ENCODE measurements around the gene CCNE1.

Gene CCNE1

GRCh38 chr19:29831686-29832085 lies 19.9 kb downstream of the CCNE1 start:
- no peak overlapping the region for H3K4me3 ChIP-seq (ENCODE audit: low read length)
- H3K36me3 ChIP-seq (ENCODE audit: control insufficient read depth, insufficient read depth, low read length): no peaks in the 10 kb centered on the region
- H3K9ac ChIP-seq (ENCODE audit: low read length): no peak overlapping the region
- no peaks in the 10 kb centered on the region for H3K9me3 ChIP-seq (ENCODE audit: control insufficient read depth, low read length)
- H3K4me1 ChIP-seq (ENCODE audit: control insufficient read depth, insufficient read depth, low read length): no peaks in the 10 kb centered on the region
- no peaks in the 10 kb centered on the region for H3K27me3 ChIP-seq (ENCODE audit: control insufficient read depth, insufficient read depth, low read length)

GRCh38 chr19:29832801-29833200 lies 21.0 kb downstream of the CCNE1 start:
- Histone ChIP-seq H3K4me1 (ENCODE audit: control insufficient read depth, insufficient read depth, low read length) (no peaks in the 10 kb centered on the region), H3K9me3 (ENCODE audit: control insufficient read depth, low read length) (no peaks in the 10 kb centered on the region), H3K4me3 (ENCODE audit: low read length) (no peak overlapping the region), H3K9ac (ENCODE audit: low read length) (no peak overlapping the region), H3K36me3 (ENCODE audit: control insufficient read depth, insufficient read depth, low read length) (no peaks in the 10 kb centered on the region), H3K27me3 (ENCODE audit: control insufficient read depth, insufficient read depth, low read length) (no peaks in the 10 kb centered on the region)

- no peak overlapping the region for H3K4me3 ChIP-seq (ENCODE audit: low read length)
- H3K4me1 ChIP-seq (ENCODE audit: control insufficient read depth, insufficient read depth, low read length): no peaks in the 10 kb centered on the region
- H3K9ac ChIP-seq (ENCODE audit: low read length): no peak overlapping the region
- no peaks in the 10 kb centered on the region for H3K27me3 ChIP-seq (ENCODE audit: control insufficient read depth, insufficient read depth, low read length)
- H3K9me3 ChIP-seq (ENCODE audit: control insufficient read depth, low read length): no peaks in the 10 kb centered on the region
- H3K36me3 ChIP-seq (ENCODE audit: control insufficient read depth, insufficient read depth, low read length): no peaks in the 10 kb centered on the region
Observed at GRCh38 chr19:29833614-29834261, 21.9 kb downstream of the CCNE1 start.

- Histone ChIP-seq H3K9me3 (ENCODE audit: control insufficient read depth, low read length) (no peaks in the 10 kb centered on the region), H3K27me3 (ENCODE audit: control insufficient read depth, insufficient read depth, low read length) (no peaks in the 10 kb centered on the region)
Observed at GRCh38 chr19:29834991-29835846, 23.4 kb downstream of the CCNE1 start.

GRCh38 chr19:29836409-29836825 lies 24.6 kb downstream of the CCNE1 start:
- H3K9me3 ChIP-seq (ENCODE audit: control insufficient read depth, low read length): no peaks in the 10 kb centered on the region
- no peaks in the 10 kb centered on the region for H3K4me1 ChIP-seq (ENCODE audit: control insufficient read depth, insufficient read depth, low read length)
- H3K9ac ChIP-seq (ENCODE audit: low read length): no peak overlapping the region
- H3K36me3 ChIP-seq (ENCODE audit: control insufficient read depth, insufficient read depth, low read length): no peaks in the 10 kb centered on the region
- H3K4me3 ChIP-seq (ENCODE audit: low read length): no peak overlapping the region
- H3K27me3 ChIP-seq (ENCODE audit: control insufficient read depth, insufficient read depth, low read length): no peaks in the 10 kb centered on the region

More at GRCh38 chr19:29834991-29835846, 23.4 kb downstream of the CCNE1 start:
- no peak overlapping the region for H3K9ac ChIP-seq (ENCODE audit: low read length)
- H3K4me1 ChIP-seq (ENCODE audit: control insufficient read depth, insufficient read depth, low read length): no peaks in the 10 kb centered on the region
- H3K4me3 ChIP-seq (ENCODE audit: low read length): no peak overlapping the region
- H3K36me3 ChIP-seq (ENCODE audit: control insufficient read depth, insufficient read depth, low read length): no peaks in the 10 kb centered on the region

DNA sequence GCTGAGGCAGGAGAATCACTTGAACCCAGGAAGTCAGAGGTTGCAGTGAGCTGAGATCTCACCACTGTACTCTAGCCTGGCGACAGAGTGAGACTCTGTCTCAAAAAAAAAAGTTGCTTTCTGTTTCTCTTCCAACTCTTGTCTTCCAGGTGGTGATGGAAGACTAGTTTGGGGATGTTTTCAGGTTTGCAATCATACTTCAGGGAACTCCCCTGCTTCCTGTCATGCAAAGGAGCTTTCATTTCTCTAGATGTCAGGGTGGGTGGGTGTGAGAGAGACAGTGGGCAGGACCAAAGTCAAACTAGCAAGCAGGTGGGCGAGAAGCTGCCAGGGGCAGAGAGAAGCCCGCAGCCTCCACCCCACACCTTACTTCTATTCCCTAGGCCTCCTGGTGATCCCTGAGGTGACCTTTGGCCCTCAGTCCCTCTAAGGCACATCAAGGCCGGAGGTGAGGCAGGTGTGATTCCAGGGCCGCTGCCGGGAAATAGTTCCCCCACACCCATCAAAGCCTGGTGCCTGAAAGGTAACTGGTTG lies 25.7 kb downstream of the CCNE1 start:
- H3K4me1 ChIP-seq (ENCODE audit: control insufficient read depth, insufficient read depth, low read length): no peaks in the 10 kb centered on the region
- no peak overlapping the region for H3K9ac ChIP-seq (ENCODE audit: low read length)
- H3K27me3 ChIP-seq (ENCODE audit: control insufficient read depth, insufficient read depth, low read length): no peaks in the 10 kb centered on the region
- H3K36me3 ChIP-seq (ENCODE audit: control insufficient read depth, insufficient read depth, low read length): no peaks in the 10 kb centered on the region
- H3K9me3 ChIP-seq (ENCODE audit: control insufficient read depth, low read length): no peaks in the 10 kb centered on the region
- no peak overlapping the region for H3K4me3 ChIP-seq (ENCODE audit: low read length)

GRCh38 chr19:29837996-29838395 lies 26.2 kb downstream of the CCNE1 start:
- H3K4me3 ChIP-seq (ENCODE audit: low read length): no peak overlapping the region

DNA sequence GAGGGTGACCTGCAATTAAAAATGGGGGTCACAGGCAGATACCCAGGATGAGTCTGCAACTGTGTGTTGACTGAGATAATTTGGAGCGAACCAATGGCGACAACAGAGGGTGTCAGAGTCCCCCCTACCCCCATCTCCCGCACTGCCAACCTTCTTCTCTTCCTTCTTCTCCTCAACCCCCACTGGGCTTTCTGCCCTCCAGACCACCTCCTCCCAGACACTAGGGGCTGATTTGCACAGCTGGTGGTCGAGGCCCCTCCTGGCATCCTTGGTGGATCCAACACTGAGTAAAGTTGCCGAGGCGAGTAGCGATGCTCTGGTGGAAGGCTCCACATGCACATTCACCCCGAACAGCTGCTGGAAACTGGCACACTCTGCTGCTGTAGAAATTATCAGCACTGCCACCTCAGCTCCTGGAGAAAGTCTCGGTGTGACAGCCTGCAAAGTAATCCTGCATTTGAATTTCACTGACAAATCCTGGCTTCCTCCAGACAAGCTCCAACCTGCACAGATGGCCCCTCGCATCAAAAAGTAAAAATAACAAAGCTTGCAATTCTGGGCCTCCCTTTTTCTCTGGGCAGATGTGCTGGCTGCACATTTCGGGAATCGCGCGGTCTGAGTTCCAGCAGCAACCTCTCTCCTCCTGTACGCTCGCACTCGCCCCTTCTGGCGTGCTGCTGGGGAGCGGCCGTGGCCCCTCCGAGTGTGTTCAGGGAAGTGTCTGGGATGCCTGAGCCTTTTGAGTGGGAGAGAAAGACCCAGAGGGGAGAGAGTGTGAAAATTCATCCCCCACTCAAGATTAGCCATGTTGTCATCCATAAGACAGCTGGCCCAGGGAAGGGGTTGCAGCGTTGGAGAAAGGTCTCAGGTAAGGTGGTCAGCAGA lies 28.5 kb downstream of the CCNE1 start:
- Histone ChIP-seq H3K9me3 (ENCODE audit: control insufficient read depth, low read length) (no peaks in the 10 kb centered on the region), H3K4me1 (ENCODE audit: control insufficient read depth, insufficient read depth, low read length) (peaks cover 14% of the 10 kb centered on the region), H3K9ac (ENCODE audit: low read length) (no peak overlapping the region), H3K36me3 (ENCODE audit: control insufficient read depth, insufficient read depth, low read length) (no peaks in the 10 kb centered on the region), H3K27me3 (ENCODE audit: control insufficient read depth, insufficient read depth, low read length) (peaks cover 9% of the 10 kb centered on the region), H3K4me3 (ENCODE audit: low read length) (no peak overlapping the region)

More at GRCh38 chr19:29837996-29838395, 26.2 kb downstream of the CCNE1 start:
- Histone ChIP-seq H3K36me3 (ENCODE audit: control insufficient read depth, insufficient read depth, low read length) (no peaks in the 10 kb centered on the region), H3K27me3 (ENCODE audit: control insufficient read depth, insufficient read depth, low read length) (peaks cover 2% of the 10 kb centered on the region), H3K9me3 (ENCODE audit: control insufficient read depth, low read length) (no peaks in the 10 kb centered on the region), H3K4me1 (ENCODE audit: control insufficient read depth, insufficient read depth, low read length) (peaks cover 3% of the 10 kb centered on the region), H3K9ac (ENCODE audit: low read length) (no peak overlapping the region)

DNA sequence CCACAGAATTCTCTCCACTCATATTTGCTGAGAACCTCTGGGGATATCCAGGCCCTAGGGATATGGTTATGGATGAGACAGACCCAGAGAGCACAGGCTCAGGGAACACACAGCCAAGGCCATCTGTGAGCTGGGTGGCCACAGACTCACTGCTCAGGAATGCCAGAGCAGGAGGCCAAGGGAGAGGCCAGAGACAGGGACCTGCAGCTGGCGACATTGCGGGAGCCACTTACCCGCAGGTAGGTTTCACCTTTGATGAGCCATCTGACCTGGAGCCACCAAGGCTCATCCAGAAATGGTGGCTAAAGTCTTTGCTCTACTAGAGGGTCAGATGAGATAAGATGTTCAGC lies 29.4 kb downstream of the CCNE1 start:
- H3K4me1 ChIP-seq (ENCODE audit: control insufficient read depth, insufficient read depth, low read length): peaks cover 19% of the 10 kb centered on the region
- H3K9ac ChIP-seq (ENCODE audit: low read length): no peak overlapping the region
- peaks cover 9% of the 10 kb centered on the region for H3K27me3 ChIP-seq (ENCODE audit: control insufficient read depth, insufficient read depth, low read length)
- no peaks in the 10 kb centered on the region for H3K36me3 ChIP-seq (ENCODE audit: control insufficient read depth, insufficient read depth, low read length)
- H3K4me3 ChIP-seq (ENCODE audit: low read length): no peak overlapping the region
- no peaks in the 10 kb centered on the region for H3K9me3 ChIP-seq (ENCODE audit: control insufficient read depth, low read length)

GRCh38 chr19:29841559-29842367 lies 30.0 kb downstream of the CCNE1 start:
- H3K27me3 ChIP-seq (ENCODE audit: control insufficient read depth, insufficient read depth, low read length): peaks cover 9% of the 10 kb centered on the region
- H3K9ac ChIP-seq (ENCODE audit: low read length): no peak overlapping the region
- H3K36me3 ChIP-seq (ENCODE audit: control insufficient read depth, insufficient read depth, low read length): no peaks in the 10 kb centered on the region
- no peak overlapping the region for H3K4me3 ChIP-seq (ENCODE audit: low read length)
- peaks cover 19% of the 10 kb centered on the region for H3K4me1 ChIP-seq (ENCODE audit: control insufficient read depth, insufficient read depth, low read length)
- no peaks in the 10 kb centered on the region for H3K9me3 ChIP-seq (ENCODE audit: control insufficient read depth, low read length)

DNA sequence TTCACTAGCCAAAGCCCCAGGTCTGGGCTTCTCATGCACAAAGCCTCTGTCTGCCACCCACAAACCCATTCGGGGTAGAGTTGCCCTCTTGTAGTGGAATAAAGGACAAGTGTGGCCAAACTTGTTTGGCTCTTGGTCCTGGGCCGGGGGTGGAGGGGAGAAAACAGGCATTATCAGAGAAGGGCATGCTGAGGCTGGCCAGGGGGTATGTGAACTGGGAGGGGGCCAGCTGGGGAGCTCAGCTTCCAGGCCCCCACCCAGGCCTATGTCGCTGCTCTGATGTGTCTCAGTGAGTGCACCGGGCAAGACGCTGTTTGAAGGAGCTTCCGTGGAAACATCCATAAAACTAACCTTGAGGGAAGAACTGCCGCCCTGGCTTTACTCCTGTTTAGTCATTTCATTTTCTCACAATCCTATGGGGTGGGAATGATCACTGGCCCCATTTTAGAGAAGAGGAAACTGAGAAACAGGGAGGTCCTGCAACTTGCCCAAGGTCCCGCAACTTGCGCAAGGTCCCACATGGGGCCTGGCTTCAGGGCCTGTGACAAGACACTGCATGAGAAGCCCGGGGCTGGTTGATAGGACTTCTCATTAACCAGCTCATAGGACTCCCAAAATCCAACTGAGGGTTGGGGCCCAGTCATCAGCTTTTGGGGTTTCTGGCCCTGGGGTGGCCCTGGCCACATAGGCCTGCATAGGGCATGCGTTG lies 30.8 kb downstream of the CCNE1 start:
- H3K4me1 ChIP-seq (ENCODE audit: control insufficient read depth, insufficient read depth, low read length): peaks cover 19% of the 10 kb centered on the region
- H3K36me3 ChIP-seq (ENCODE audit: control insufficient read depth, insufficient read depth, low read length): no peaks in the 10 kb centered on the region
- H3K9ac ChIP-seq (ENCODE audit: low read length): peak overlapping the region; percentile 10
- H3K9me3 ChIP-seq (ENCODE audit: control insufficient read depth, low read length): no peaks in the 10 kb centered on the region
- peak overlapping the region; percentile 31 for H3K4me3 ChIP-seq (ENCODE audit: low read length)
- peaks cover 9% of the 10 kb centered on the region for H3K27me3 ChIP-seq (ENCODE audit: control insufficient read depth, insufficient read depth, low read length)
